Ecto neural progenitor cell (in vitro differentiated cells): ENCODE data around the gene RABEP2.
"Not testable (repeated sequence)": the region's sequence is repeated elsewhere in the genome, so short reads cannot be mapped to it uniquely, and the experiment has no call there.

ENCODE experiments used
- DNase-seq: peaks from one replicate; pipeline ENCODE4 v3.0.0-alpha.2; 2018; ENCODE audit warnings: low spot score

The RABEP2 gene

GRCh38 chr16:28932339-28933141 lies 7.5 kb upstream of the RABEP2 start:
- DNase-seq, result no peak

GRCh38 chr16:28931801-28932225 lies 6.8 kb upstream of the RABEP2 start, which contains the start of gene CD19:
Gene CD19 (plus strand): TSS chr16:28931971. CDS start chr16:28932001, 30 bp downstream.
- no peak for DNase-seq

GRCh38 chr16:28930652-28931051 lies 5.6 kb upstream of the RABEP2 start:
- peak; percentile 65 for DNase-seq

- DNase-seq, result no peak
Measured at GRCh38 chr16:28930203-28930602, 5.2 kb upstream of the RABEP2 start.

- no peak for DNase-seq
Measured at GRCh38 chr16:28927815-28928214, 2.8 kb upstream of the RABEP2 start.

GRCh38 chr16:28926284-28926683 lies 1.2 kb upstream of the RABEP2 start:
- DNase-seq, result not testable (repeated sequence)

- peak; percentile 91 for DNase-seq
Measured at GRCh38 chr16:28925386-28926228, 569 bp upstream of the RABEP2 start.

GRCh38 chr16:28924399-28924761 lies 658 bp downstream of the RABEP2 start:
- DNase-seq, result no peak

GRCh38 chr16:28923652-28924398 lies 1.2 kb downstream of the RABEP2 start:
- DNase-seq, result no peak

GRCh38 chr16:28923231-28923587 lies 1.8 kb downstream of the RABEP2 start:
- no peak for DNase-seq

GRCh38 chr16:28918698-28919097 lies 6.3 kb downstream of the RABEP2 start:
- no peak for DNase-seq

- no peak for DNase-seq
Measured at GRCh38 chr16:28917095-28917494, 7.9 kb downstream of the RABEP2 start.

- DNase-seq, result no peak
Measured at GRCh38 chr16:28915181-28915580, 9.9 kb downstream of the RABEP2 start.

- DNase-seq, result no peak
Measured at GRCh38 chr16:28913946-28914724, 10.9 kb downstream of the RABEP2 start.

- no peak for DNase-seq
Measured at GRCh38 chr16:28912558-28912957, 12.5 kb downstream of the RABEP2 start.

GRCh38 chr16:28910086-28911031 lies 14.7 kb downstream of the RABEP2 start:
- no peak for DNase-seq

GRCh38 chr16:28905800-28906372 lies 19.2 kb downstream of the RABEP2 start:
- no peak for DNase-seq

GRCh38 chr16:28905229-28905754 lies 19.7 kb downstream of the RABEP2 start:
- DNase-seq, result no peak

- DNase-seq, result no peak
Measured at GRCh38 chr16:28904828-28905227, 20.2 kb downstream of the RABEP2 start.

GRCh38 chr16:28904363-28904762 lies 20.7 kb downstream of the RABEP2 start:
- DNase-seq, result no peak
